H1 (cell line): Measurements from ENCODE around the gene DIPK2A. TPM values are rescaled to one million over a fixed set of nuclear protein-coding genes. Genes with fewer than 3 reads are reported as not detected.

ENCODE experiments used
- EGR1 ChIP-seq: IDR thresholded peaks from 2 replicates; pipeline ENCODE4 v1.6.1; 2011; ENCODE audit warnings: low read depth, low read length, borderline replicate concordance
- SRF ChIP-seq: IDR thresholded peaks from 2 replicates; pipeline ENCODE4 v1.6.1; 2011; ENCODE audit warnings: mild to moderate bottlenecking, low read depth, low read length, moderate library complexity
- ZNF274 ChIP-seq: IDR thresholded peaks from 2 replicates; pipeline ENCODE4 v1.7.0; 2012; ENCODE audit warnings: low read length, borderline replicate concordance; ENCODE audit errors: extremely low read depth
- polyA plus RNA-seq, 7 experiments: library from polyadenylated mRNA; depleted of rRNA in 3 of 7; stranded (reverse) in 5 of 7; unstranded in 2 of 7; fragments of >200 nt in 5 of 7; fragments of 200-250 nt in 2 of 7; gene quantifications; 1 replicate in 5 of 7; 2 replicates in 1 of 7; 4 replicates in 1 of 7; pipeline versions ENCODE4 v1.2.1 to v1.2.3, GENCODE V29; 2011 to 2013; ENCODE audit warnings: missing spikeins in 2 of 7, mixed read lengths in 2 of 7
- total RNA-seq: library from RNA; stranded (reverse); fragmentation: NEBNext Ultra II Directional; extraction: Animal tissue kit (Norgen Biotek cat#: 25700); gene quantifications from 2 replicates; pipeline ENCODE4 v1.2.1, GENCODE V29; 2021

DIPK2A gene
- total and polyA plus RNA-seq, 2 of the 8 experiments (the other 6 are each of a cell fraction or from before 2014, with no cell fraction given) = 18.4 to 28.7 TPM

- TF ChIP-seq ZNF274 (no peak), EGR1 (no peak), SRF (no peak)
Measured at GRCh38 chr3:144018776-144019175, 47.2 kb downstream of the DIPK2A start (continued).

Other genes with a start within 250 kb of the DIPK2A start
- 1.1 and 1.5 TPM in 2 replicates for gene SLC9A9, start 123.4 kb upstream of the DIPK2A start, total RNA-seq
- gene SLC9A9, start 123.4 kb upstream of the DIPK2A start, polyA plus RNA-seq (2011; rRNA removed) = 0.36 and 0.48 TPM in 2 replicates